Endothelial cell of hepatic sinusoid (primary cell): Measurements from ENCODE around the gene GPBAR1.

Source experiments
- in situ Hi-C: cut with HindIII; loops from 2 replicates; pipeline ENCODE4 v1.10.0; 2017; ENCODE audit warnings: low sequenced_read_pairs

Gene GPBAR1, protein sequence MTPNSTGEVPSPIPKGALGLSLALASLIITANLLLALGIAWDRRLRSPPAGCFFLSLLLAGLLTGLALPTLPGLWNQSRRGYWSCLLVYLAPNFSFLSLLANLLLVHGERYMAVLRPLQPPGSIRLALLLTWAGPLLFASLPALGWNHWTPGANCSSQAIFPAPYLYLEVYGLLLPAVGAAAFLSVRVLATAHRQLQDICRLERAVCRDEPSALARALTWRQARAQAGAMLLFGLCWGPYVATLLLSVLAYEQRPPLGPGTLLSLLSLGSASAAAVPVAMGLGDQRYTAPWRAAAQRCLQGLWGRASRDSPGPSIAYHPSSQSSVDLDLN

DNA sequence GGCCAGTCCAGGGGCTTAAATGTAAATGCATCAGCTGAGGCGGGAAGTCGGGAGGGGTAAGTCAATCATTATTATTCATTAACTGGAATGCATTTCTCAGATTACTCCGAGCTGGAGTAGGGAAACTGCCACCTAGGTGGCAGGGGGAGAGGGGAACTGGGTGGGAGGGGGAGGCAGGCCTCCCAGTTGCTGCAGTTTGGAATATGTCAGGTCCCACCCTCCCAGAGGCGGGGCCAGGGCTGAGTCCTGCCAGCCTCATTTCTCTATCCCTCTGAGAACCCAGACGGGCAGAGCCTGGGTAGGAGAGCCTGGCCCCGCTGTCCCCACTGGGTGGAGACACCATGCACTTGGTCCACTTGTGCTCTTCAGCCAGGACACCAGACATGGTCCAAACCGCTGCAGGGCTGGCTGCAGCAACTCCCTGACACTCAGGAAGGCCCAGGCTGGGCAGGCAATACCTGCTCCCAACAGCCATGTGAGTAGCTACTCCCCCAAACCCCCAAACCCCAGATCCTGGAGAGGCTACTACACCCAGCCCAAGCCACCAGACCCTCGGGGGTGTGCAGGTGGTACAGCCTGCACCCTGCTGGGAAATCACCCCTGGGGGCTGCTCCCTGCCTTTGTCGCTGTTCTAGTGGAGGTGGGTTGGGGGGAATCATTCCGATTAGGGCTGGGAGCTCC, at the start of gene GPBAR1:
Gene GPBAR1 (plus strand): TSS at position 274 of the 681 bp plus-strand sequence. CDS start 1,710 bp downstream, outside the sequence.
- in situ Hi-C loops = no loop called here

DNA sequence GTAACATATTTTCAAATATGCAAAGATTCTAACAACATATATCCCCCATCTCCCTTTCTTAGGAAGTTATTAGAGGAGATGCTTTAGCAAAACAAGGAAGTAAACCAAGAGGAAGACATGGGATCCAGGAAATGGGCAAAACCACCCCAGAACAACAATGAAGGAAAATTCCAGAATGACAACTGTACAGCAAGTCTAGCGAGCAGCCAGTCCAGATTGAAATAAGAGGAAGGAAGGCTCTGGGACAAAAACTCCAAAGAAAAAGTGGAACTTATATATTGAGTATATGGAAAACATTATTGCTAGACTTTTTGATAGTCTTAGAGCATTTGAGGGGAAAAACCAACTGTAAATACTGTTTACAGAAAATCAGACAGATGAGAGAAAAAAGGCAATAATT, 46.7 kb upstream of the GPBAR1 start:
- in situ Hi-C loops = no loop called here

DNA sequence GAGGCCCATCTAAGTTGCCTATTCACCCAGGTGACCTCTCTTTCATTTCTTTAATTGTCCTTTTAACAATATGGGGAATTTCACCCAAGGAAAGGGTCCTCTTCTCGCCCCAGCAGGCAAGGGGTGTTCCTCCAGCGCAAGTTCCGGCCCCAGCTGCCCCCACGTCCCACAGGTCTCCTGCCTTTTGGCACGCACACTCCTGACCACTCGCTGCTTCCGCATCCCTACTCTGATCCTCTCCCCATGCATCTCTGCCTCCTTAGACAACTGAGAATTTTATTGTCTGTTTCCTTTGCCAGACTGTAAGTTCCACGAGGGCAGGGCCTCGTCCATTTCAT, 44.5 kb upstream of the GPBAR1 start:
- in situ Hi-C loops = no loop called here

DNA sequence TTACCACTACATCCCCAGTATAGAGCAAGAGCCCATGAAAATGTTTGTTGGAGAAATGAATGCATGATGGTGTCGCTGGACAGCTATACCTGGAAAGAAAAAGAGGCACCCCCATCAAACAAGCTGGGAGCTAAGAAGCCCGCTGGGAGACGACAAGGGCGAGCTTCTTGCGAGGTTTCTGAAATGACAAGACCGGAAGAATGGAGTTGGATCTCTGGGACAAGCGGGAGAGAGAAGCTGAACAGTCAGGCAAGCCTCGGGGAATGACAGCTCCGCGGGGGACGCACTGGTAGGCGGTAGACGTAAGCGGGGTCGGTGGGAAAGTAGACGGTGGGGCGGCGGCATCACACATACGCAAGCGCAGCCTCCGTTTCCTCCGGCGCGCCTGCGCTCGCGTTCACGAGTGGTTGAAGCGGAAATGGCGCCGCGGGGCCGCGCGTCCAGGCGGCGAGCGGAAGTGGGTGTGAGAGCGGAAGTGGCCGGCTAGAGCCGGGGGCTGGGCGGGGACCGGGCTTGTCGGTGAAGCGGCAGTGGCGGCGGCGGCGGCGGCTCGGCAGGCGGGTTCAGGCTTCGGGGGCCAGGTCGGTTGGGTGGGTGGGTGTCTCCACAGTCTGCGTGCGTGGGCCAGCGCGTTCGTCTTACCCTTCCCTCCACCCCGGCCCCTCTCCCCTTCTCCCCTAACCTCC, 44.0 kb upstream of the GPBAR1 start, which contains the start of gene ARPC2:
Gene ARPC2 (plus strand): TSS at position 516 of the 686 bp plus-strand sequence. CDS start 282 bp downstream, outside the sequence.
- in situ Hi-C loops = no loop called here

DNA sequence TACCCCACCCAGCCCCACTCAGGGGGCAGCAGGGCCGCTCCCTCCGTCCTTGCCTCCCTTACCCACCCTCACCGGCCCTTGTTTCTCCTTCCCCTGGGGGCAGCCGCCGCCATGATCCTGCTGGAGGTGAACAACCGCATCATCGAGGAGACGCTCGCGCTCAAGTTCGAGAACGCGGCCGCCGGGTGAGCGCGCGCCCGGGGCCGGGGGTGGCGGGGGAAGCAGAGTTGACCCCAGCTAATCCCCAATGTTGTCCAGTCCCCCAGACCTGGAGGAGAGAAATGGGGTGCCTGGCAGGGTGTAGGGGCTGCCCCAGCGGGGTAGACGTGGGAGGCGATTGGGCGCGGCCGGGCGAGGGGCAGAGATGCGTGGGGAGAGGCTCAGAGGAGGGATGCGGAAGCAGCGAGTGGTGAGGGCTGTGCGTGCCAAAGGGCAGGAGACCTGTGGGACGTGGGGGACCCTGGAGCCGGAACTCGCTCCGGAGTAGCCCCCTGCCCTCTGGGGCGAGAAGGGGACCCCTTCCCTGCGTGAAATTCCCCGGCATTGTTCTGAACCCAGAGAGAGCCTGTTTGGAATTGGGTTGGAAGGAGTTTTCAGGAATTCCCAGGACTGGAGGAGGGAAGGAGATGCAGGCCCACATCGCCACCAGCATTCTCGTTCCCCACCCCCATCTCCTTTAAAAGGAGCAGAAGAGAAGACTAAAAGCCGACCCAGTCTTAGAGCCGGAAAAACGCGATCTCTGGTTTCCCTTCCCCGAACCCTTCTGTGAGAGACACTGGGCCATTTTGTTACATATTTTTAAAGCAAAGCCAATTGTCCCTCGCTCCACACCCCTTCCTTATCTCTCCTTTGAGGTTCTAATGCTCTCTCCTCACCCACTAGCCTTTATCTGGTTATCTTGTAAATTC, 43.2 kb upstream of the GPBAR1 start:
- in situ Hi-C loops = no loop called here

DNA sequence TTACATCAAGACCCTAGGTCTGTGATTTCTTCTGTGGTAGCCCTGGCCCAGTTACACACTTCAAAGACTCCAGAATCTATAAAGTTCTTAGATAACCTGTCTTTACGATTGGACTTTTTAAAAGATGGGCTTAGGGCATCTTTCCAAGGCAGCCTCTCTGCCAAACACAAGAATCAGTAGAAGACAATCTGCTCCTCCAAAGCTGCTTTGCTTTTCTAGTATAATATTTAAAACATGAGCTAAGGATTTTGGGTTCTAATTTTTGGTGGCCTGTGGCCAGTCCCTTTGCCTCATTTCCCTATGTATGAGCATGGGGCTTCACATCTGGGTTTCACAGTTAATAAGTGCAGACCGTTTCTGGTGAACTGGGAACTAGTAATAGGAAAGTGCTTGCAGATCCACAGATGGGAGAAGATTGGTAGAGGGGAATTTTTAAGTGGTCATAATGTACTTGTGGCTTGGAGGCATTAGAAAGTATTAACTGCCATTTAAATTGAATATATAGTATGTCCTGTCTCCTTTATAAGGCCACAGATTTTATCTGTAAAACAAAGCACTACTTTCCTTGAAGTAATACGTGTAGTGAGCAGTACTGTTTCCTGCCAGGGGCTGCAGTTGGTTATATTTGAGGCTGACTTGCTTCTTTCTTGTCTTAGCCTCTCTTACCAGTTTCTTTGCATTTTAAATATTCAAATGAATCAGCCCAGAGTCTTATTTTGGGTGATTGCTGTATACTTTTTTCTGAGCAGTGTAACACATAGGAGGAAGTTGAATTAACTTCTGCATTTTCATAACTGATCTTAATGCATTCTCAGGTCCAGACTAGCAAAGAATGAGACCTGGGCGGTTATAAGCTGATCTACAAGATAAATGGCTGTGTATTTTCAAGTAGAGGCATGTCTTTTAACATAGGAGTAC, 42.3 kb upstream of the GPBAR1 start:
- in situ Hi-C loops = no loop called here

DNA sequence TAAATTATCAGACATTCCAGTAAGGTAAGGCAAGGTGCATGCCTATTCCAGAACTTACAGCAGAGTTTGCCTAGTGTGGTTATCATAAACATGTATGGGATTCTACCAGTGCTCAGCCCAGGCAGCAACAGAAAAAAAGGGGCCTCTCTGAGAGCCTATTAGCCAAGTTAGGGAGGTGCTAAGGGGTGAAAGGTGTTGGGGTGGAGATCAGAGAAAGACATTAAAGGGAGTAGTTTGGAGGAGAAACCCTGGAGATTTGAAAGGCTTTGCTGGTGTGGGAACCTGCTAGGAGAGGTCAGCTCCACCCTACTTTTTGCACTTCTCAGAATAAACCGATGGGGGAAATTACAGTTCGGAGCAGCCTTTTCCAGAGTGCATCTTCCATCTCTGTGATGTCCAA, 40.9 kb upstream of the GPBAR1 start:
- in situ Hi-C loops = no loop called here

DNA sequence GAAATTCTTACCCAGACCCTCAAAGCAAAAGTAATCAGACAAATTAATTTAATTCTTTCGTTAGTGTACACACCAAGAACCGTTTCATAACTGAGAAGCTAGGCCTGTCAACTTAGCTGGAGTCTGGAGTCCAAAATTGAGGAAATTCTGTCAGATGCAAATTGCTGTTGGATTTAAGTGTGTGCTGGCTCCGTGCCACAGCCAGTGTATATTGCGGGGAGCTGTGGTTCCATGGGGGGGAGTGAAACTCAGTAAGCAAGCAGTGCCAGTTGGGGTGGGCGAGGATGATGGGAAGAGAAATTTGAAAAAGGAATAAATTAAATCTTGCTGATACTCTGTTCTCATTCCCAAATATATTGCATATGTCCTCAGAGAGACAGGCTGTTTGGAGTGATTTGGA, 39.8 kb upstream of the GPBAR1 start:
- in situ Hi-C loops = no loop called here

DNA sequence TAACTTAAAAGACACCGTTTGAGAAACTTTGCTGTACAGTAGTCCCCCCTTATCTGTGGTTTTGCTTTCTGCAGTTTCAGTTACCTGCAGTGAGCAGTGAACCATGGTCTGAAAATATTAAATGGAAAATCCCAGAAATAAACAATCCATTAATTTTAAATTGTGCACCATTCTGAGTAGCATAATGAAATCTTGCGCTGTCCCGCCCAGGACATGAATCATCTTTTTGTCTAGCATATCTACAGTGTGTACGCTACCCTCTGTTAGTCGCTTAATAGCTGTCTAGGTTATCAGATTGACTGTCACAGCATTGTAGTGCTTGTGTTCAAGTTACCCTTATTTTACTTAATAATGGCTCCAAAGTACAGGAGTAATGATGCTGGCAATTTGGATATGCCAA, 37.8 kb upstream of the GPBAR1 start:
- in situ Hi-C loops = no loop called here

DNA sequence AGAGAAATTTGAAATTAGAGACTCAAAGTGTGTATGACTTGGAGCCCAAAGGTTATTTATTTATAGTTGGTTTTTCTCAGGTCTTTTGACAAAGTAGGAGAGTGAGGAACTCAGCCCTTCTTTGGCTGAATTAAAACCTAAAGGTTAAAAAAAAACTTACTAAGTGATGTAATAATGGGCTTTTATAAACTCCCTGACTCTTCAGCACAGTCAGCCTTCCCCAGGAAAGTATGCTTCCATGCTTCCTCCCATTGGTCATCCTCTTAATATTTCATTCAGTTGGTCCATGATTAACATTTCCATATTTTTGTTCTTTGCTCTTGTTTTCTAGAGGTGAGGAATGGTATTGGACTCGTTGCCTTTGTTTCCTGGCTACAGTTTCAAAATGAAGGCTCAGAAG, 36.6 kb upstream of the GPBAR1 start:
- in situ Hi-C loops = no loop called here

DNA sequence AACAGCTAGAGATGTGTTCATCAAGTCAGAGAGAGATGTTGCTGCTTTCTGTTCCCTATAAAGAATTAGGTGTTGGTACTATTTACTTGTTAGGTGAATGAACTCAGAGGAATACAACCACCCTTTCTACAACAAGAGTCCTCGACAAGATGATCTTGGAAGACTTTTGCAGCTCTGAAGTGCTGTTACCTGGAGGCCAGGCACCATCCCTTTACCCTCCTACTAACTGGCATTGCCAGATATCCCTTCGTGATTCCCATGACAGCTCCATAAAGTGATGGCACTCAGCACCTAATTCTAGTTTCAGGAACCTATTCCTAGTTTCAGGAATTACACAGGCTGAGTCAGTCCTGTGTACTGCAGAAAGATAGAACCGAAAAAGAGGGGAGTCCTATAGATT, 33.9 kb upstream of the GPBAR1 start:
- in situ Hi-C loops = no loop called here

DNA sequence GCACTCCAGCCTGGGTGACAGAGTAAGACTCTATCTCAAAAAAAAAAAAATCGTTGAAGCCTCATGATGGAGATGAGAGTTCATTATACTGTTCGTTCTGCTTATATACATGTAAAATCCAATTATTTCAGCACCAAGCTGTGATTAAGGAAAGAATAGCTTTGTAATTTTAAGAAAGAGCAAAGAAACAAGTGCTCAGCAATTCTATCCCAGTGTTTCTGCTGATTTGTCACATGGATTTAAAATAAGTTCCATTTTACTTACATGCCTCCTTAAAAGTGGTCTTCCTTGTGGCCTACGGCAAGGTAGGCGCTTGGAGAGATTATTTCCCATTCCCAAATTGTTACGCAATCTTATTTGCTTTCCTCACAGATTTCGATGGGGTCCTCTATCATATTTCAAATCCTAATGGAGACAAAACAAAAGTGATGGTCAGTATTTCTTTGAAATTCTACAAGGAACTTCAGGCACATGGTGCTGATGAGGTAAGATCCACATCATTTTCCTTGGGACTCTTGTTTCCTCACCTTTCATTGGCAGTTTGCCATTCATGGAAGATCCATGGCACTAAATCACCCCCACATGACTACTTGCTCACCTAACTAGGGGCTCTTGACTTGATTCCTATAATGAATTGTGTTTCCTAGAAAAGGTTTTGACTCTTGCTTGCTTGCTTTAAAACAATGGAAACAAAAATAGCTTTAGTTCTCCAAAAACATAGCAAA, 32.3 kb upstream of the GPBAR1 start:
- in situ Hi-C loops = no loop called here

DNA sequence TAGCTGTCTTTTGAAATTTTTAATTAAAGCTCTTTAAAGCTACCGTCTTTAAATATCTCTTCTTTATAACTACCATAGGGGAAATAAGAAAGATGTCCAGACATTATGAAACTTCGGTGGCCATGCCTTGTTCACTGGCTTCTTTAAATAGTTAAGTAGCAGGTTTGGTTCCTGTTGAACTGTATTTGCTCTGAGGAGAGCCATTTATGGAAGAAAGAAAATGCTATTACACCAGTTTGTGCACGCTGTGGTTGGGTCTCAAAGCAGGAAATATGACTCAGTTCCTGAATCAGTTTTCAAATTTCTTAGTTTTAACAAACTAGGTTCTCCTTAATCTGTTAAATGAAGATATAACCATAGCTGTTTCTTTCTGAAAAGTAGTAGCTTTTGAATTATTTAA, 31.6 kb upstream of the GPBAR1 start:
- in situ Hi-C loops = no loop called here

DNA sequence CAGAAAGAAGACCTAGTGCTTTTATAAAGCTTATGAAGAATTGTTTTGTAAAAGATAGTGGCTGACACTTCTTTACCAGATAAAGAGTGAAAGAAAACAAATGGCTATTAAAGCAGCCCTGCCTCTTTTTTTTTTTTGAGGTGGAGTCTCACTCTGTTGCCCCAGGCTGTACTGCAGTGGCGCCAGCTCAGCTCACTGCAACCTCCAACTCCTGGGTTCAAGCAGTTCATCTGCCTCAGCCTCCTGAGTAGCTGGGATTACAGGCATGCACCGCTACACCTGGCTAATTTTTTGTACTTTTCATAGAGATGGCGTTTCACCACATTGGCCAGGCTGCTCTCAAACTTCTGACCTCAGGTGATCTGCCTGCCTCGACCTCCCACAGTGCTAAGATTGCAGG, 31.0 kb upstream of the GPBAR1 start:
- in situ Hi-C loops = no loop called here

DNA sequence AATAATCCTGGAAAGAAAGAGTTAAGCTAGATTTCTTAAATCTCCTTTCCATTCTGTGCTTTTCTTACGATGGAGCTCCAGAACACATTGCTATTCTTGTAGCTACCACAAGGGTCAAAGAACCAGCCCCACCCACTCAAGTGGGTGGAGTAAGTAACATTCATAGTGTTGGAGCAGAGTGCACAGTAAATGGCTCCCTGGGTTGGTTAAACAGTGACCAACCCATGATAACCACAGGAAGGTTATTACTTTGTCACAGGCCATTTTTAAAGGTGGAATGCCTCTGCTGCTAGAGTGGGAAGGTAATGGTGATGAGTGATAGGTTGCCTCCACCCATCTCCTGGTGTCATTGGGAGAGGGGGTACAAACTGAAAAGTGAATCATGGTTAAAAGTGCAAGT, 29.9 kb upstream of the GPBAR1 start:
- in situ Hi-C loops = no loop called here

DNA sequence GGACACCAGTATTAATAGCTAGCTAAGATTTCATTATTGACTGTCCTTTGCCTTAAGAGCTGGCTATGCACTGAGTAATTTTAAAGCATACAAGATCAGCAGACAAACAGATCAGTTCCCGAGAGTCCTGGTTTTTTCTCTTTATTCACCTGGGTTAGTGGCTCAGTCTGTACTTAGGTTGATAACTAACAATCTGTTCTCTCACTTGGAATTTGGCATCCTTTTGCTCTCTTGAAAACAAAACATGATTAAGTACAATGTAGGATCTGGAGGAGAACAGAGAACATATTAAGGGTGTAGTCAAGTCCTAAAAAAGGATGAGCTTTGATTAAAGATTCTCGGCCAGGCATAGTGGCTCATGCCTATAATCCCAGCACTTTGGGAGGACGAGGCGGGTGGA, 27.3 kb upstream of the GPBAR1 start:
- in situ Hi-C loops = no loop called here

DNA sequence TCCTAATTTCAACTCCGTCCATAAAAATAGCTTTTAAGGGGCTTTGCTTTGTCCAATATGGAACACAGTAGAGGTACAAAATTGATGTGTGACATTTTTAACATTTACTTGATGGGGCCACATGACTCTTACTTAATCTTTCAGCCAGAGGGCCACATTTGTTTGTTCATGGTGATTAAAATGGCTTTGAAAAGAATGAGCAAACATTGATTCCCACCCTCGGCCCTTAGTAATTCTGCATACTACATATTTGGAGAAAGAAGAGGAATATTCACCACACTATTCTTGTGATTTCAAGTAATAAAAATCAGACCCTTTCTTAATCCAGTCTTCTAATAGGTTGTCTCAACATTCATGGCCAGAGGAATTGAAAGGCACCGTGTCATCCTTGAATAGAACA, 26.3 kb upstream of the GPBAR1 start:
- in situ Hi-C loops = no loop called here

DNA sequence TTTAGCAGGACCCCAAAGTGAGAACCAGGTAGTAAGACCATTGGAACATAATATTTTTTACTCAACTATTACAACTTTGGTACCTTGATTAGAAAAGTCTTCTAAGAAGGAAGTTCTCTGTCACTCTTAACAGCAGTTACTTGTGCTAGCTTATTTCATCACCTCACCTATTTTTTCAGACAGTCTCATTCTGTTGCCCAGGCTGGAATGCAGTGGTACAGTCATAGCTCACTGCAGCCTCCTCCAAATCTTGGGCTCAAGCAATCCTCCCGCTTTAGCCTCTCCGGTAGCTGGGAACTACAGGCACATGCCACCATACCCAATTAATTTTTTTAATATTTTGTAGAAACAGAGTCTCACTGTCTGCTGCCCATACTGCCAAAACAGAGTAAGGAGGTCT, 25.8 kb upstream of the GPBAR1 start:
- in situ Hi-C loops = no loop called here

DNA sequence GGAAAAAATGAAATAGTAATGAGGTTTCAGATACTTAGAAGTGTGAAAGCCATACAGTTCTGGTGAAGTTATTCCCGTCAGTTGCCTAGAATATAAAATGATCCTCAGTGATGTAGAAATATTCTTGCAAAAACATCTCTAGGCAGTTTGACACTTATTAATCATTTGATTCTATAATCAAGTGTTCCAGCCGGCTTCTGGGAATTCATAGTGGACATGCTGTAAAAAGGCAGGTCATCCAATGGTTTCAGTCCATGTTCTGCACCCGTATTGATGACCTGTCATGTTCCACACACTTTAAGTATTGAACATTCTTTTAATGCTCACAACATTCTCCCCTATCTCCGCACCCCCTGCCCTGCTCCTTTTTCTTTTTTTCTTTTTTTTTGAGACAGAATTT, 24.0 kb upstream of the GPBAR1 start:
- in situ Hi-C loops = no loop called here
